ENCODE results near the gene FAM200C.

GRCh38 chr5:160427607-160428006, 27.8 kb upstream of the FAM200C start:
- no peak for TF ChIP-seq POLR2A (IDR thresholded peaks at IDR 0.05)
- TF ChIP-seq CTCF (IDR thresholded peaks at IDR 0.05): no peak
- TF ChIP-seq POLR2AphosphoS5 (IDR thresholded peaks at IDR 0.05): no peak
- TF ChIP-seq EP300 (IDR thresholded peaks at IDR 0.05): no peak

All from sigmoid colon (tissue), 4 donors.